Brain microvascular endothelial cell (primary cell): Measurements from ENCODE around the gene GALNT1.

ENCODE experiments used
- DNase-seq: peaks from one replicate; pipeline ENCODE4 v3.0.0-alpha.2; 2020
- H3K27ac ChIP-seq: fragments of 250-450 bp; sonication (Bioruptor Pico); 2 replicates; pipeline ENCODE4 v1.5.1; 2020; ENCODE audit warnings: mild to moderate bottlenecking, moderate library complexity
- H3K27me3 ChIP-seq: fragments of 250-450 bp; sonication (Bioruptor Pico); replicated peaks from 2 replicates; pipeline ENCODE4 v1.5.1; 2020; ENCODE audit warnings: mild to moderate bottlenecking
- H3K36me3 ChIP-seq: fragments of 250-450 bp; sonication (Bioruptor Pico); replicated peaks from 2 replicates; pipeline ENCODE4 v1.5.1; 2020; ENCODE audit warnings: mild to moderate bottlenecking
- H3K4me3 ChIP-seq: 2 replicates; pipeline ENCODE4 v1.5.1; 2011; ENCODE audit warnings: low read depth, mild to moderate bottlenecking, control low read depth, low read length, moderate library complexity
- CTCF ChIP-seq: IDR thresholded peaks from 2 replicates; pipeline ENCODE4 v1.5.1; 2011; ENCODE audit warnings: low read depth, mild to moderate bottlenecking, moderate library complexity, low read length, control low read depth, inconsistent platforms; ENCODE audit errors: missing control alignments
- in situ Hi-C: cut with HindIII; loops from 2 replicates; pipeline ENCODE4 v1.10.0; 2017; ENCODE audit warnings: low sequenced_read_pairs, low pct_ligation_motif_present

Gene GALNT1

GRCh38 chr18:35683021-35683420 lies 101.5 kb downstream of the GALNT1 start:
- no peaks in the 10 kb centered on the region for H3K27me3 ChIP-seq
- no peak for DNase-seq
- H3K4me3 ChIP-seq, result no peak overlapping the region
- no peak overlapping the region for H3K27ac ChIP-seq
- in situ Hi-C loops, result no loop called here
- TF ChIP-seq CTCF, result no peak
- peaks cover 15% of the 10 kb centered on the region for H3K36me3 ChIP-seq

GRCh38 chr18:35688757-35689156 lies 107.2 kb downstream of the GALNT1 start:
- H3K27ac ChIP-seq, result no peak overlapping the region

GRCh38 chr18:35689728-35690127 lies 108.2 kb downstream of the GALNT1 start:
- Histone ChIP-seq H3K4me3 (no peak overlapping the region), H3K27ac (no peak overlapping the region), H3K27me3 (no peaks in the 10 kb centered on the region), H3K36me3 (peaks cover 32% of the 10 kb centered on the region)
- in situ Hi-C loops, result no loop called here
- TF ChIP-seq CTCF, result no peak
- DNase-seq, result no peak

More at GRCh38 chr18:35688757-35689156, 107.2 kb downstream of the GALNT1 start:
- no peak for DNase-seq
- no peak for TF ChIP-seq CTCF
- H3K4me3 ChIP-seq, result no peak overlapping the region
- H3K36me3 ChIP-seq, result peaks cover 29% of the 10 kb centered on the region
- H3K27me3 ChIP-seq, result no peaks in the 10 kb centered on the region
- in situ Hi-C loops, result no loop called here

- Histone ChIP-seq H3K27ac (no peak overlapping the region), H3K36me3 (peaks cover 30% of the 10 kb centered on the region), H3K27me3 (no peaks in the 10 kb centered on the region), H3K4me3 (no peak overlapping the region)
- no peak for TF ChIP-seq CTCF
- DNase-seq, result no peak
- in situ Hi-C loops, result no loop called here
Measured at GRCh38 chr18:35691625-35692024, 110.1 kb downstream of the GALNT1 start.

GRCh38 chr18:35692866-35693265 lies 111.3 kb downstream of the GALNT1 start:
- Histone ChIP-seq H3K4me3 (no peak overlapping the region), H3K27ac (no peak overlapping the region), H3K27me3 (no peaks in the 10 kb centered on the region), H3K36me3 (peaks cover 28% of the 10 kb centered on the region)
- no peak for TF ChIP-seq CTCF
- DNase-seq, result no peak
- in situ Hi-C loops, result no loop called here

- Histone ChIP-seq H3K36me3 (peaks cover 25% of the 10 kb centered on the region), H3K4me3 (no peak overlapping the region), H3K27ac (no peak overlapping the region), H3K27me3 (no peaks in the 10 kb centered on the region)
- in situ Hi-C loops, result no loop called here
- DNase-seq, result no peak
- TF ChIP-seq CTCF, result no peak
Measured at GRCh38 chr18:35693829-35694228, 112.3 kb downstream of the GALNT1 start.
